HCEC 1CT (cell line): Measurements from ENCODE around the gene UCMA.

Experiments used
- DNase-seq: peaks from one replicate; pipeline ENCODE4 v3.0.0-alpha.2; 2017

UCMA gene

GRCh38 chr10:13184730-13185514 lies 49.3 kb downstream of the UCMA start:
- DNase-seq: no peak

GRCh38 chr10:13184276-13184675 lies 49.9 kb downstream of the UCMA start:
- no peak for DNase-seq

GRCh38 chr10:13183625-13184024 lies 50.5 kb downstream of the UCMA start:
- DNase-seq: no peak

GRCh38 chr10:13182424-13182823 lies 51.8 kb downstream of the UCMA start:
- DNase-seq: no peak

- no peak for DNase-seq
These were observed 53.4 kb downstream of the UCMA start for GRCh38 chr10:13180788-13181187.

- DNase-seq: no peak
These were observed 60.6 kb downstream of the UCMA start for GRCh38 chr10:13173616-13174015.
